Measurements from ENCODE around the gene ZNF408. TPM values are rescaled to one million over a fixed set of nuclear protein-coding genes. Genes with fewer than 3 reads are reported as not detected.

The ZNF408 gene
- total and polyA plus RNA-seq, 2 of the 13 experiments (the other 11 are each of a cell fraction or from before 2014, with no cell fraction given): 11.2 to 12.5 TPM

DNA sequence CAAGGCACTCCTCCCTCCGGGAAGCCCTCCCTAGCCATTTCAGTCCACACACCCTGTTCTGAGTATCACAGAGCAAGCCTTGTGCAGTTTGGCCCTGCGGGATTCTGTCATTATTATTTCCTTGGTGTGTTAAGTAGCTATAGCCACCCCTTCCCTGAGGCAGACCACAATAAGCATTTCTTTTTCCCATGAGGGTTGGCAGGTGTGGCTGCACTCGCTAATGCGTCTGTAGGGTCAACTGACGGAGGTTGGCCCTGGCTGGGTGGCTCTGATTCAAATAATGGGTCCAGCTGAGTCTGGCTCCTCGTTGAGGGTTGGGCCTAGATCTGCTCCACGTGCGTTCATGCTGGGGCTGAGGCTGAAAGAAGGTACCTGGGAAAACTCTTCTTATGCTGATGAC, 23.3 kb downstream of the ZNF408 start:
- H2AFZ ChIP-seq (ENCODE audit: low read length): no peak overlapping the region
- BruUV-seq (replicated peaks): no TSS peak
- no peak for TF ChIP-seq TMF1 (CRISPR knock-in tag; IDR thresholded peaks at IDR 0.05; ENCODE audit: low read depth)
- no peak for TF ChIP-seq PRDM10 (CRISPR knock-in tag; IDR thresholded peaks at IDR 0.05; ENCODE audit: low read depth)
- TF ChIP-seq SRY (CRISPR knock-in tag; IDR thresholded peaks at IDR 0.05): peak; percentile 65; the same call in 1 of the 2 replicates
- TF ChIP-seq BORCS8-MEF2B (CRISPR knock-in tag; IDR thresholded peaks at IDR 0.05): no peak
- peak; percentile 51 for TF ChIP-seq POLR2AphosphoS5 (IDR thresholded peaks at IDR 0.05; ENCODE audit: low read depth, low read length)
- TF ChIP-seq POLR2A (IDR thresholded peaks at IDR 0.05; ENCODE audit: insufficient read depth in 1 of 2, low read depth in 2 of 2, low read length in 2 of 2): peak in 1 of 2 experiments; percentile 44; a peak in 1 of 4 replicates
- TF ChIP-seq, protein P1, sequence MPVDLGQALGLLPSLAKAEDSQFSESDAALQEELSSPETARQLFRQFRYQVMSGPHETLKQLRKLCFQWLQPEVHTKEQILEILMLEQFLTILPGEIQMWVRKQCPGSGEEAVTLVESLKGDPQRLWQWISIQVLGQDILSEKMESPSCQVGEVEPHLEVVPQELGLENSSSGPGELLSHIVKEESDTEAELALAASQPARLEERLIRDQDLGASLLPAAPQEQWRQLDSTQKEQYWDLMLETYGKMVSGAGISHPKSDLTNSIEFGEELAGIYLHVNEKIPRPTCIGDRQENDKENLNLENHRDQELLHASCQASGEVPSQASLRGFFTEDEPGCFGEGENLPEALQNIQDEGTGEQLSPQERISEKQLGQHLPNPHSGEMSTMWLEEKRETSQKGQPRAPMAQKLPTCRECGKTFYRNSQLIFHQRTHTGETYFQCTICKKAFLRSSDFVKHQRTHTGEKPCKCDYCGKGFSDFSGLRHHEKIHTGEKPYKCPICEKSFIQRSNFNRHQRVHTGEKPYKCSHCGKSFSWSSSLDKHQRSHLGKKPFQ (CRISPR knock-in tag; IDR thresholded peaks at IDR 0.05; ENCODE audit: insufficient replicate concordance): peak; percentile 40
- TF ChIP-seq SIN3A (IDR thresholded peaks at IDR 0.05; ENCODE audit: borderline replicate concordance, low read depth, low read length): no peak
- TF ChIP-seq, protein P2, sequence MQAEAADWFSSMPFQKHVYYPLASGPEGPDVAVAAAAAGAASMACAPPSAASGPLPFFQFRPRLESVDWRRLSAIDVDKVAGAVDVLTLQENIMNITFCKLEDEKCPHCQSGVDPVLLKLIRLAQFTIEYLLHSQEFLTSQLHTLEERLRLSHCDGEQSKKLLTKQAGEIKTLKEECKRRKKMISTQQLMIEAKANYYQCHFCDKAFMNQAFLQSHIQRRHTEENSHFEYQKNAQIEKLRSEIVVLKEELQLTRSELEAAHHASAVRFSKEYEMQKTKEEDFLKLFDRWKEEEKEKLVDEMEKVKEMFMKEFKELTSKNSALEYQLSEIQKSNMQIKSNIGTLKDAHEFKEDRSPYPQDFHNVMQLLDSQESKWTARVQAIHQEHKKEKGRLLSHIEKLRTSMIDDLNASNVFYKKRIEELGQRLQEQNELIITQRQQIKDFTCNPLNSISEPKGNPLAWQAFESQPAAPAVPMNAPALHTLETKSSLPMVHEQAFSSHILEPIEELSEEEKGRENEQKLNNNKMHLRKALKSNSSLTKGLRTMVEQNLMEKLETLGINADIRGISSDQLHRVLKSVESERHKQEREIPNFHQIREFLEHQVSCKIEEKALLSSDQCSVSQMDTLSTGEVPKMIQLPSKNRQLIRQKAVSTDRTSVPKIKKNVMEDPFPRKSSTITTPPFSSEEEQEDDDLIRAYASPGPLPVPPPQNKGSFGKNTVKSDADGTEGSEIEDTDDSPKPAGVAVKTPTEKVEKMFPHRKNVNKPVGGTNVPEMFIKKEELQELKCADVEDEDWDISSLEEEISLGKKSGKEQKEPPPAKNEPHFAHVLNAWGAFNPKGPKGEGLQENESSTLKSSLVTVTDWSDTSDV (CRISPR knock-in tag; IDR thresholded peaks at IDR 0.05): 0 out of 2 replicates have a peak, but pooled peaks have one; percentile 70
- TF ChIP-seq, protein P3, sequence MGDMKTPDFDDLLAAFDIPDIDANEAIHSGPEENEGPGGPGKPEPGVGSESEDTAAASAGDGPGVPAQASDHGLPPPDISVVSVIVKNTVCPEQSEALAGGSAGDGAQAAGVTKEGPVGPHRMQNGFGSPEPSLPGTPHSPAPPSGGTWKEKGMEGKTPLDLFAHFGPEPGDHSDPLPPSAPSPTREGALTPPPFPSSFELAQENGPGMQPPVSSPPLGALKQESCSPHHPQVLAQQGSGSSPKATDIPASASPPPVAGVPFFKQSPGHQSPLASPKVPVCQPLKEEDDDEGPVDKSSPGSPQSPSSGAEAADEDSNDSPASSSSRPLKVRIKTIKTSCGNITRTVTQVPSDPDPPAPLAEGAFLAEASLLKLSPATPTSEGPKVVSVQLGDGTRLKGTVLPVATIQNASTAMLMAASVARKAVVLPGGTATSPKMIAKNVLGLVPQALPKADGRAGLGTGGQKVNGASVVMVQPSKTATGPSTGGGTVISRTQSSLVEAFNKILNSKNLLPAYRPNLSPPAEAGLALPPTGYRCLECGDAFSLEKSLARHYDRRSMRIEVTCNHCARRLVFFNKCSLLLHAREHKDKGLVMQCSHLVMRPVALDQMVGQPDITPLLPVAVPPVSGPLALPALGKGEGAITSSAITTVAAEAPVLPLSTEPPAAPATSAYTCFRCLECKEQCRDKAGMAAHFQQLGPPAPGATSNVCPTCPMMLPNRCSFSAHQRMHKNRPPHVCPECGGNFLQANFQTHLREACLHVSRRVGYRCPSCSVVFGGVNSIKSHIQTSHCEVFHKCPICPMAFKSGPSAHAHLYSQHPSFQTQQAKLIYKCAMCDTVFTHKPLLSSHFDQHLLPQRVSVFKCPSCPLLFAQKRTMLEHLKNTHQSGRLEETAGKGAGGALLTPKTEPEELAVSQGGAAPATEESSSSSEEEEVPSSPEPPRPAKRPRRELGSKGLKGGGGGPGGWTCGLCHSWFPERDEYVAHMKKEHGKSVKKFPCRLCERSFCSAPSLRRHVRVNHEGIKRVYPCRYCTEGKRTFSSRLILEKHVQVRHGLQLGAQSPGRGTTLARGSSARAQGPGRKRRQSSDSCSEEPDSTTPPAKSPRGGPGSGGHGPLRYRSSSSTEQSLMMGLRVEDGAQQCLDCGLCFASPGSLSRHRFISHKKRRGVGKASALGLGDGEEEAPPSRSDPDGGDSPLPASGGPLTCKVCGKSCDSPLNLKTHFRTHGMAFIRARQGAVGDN (CRISPR knock-in tag; IDR thresholded peaks at IDR 0.05): peak; percentile 33
- H3K27me3 ChIP-seq (ENCODE audit: control insufficient read depth in 1 of 2, insufficient read depth in 2 of 2, low read length in 2 of 2): no peaks in the 10 kb centered on the region; a peak in 1 of 5 replicates
- ATAC-seq (no peak), DNase-seq (ENCODE audit: low spot score) (no peak), FAIRE-seq (no peak)
- WGBS (ENCODE audit: low lambda C conversion rate): 86% methylated on average over 8 of the region's 8 CpGs
- no peak overlapping the region for H3K4me3 ChIP-seq (replicated peaks in 1 of 3; ENCODE audit: insufficient read depth in 1 of 3, low read depth in 2 of 3, low read length in 3 of 3)
- CTCF ChIA-PET (ENCODE audit: low intra/inter-chr PET ratio, low total read pairs): no interaction called here
- H3K36me3 ChIP-seq (replicated peaks in 1 of 2; ENCODE audit: control insufficient read depth in 1 of 2, insufficient read depth in 2 of 2, low read length in 2 of 2): peaks cover 31 to 56% of the 10 kb centered on the region in 2 experiments
- no peak overlapping the region for H3K9ac ChIP-seq (ENCODE audit: insufficient read depth, low read depth, low read length)
- peaks cover 67% of the 10 kb centered on the region for H3K79me2 ChIP-seq (ENCODE audit: insufficient read depth, low read length)
- intact Hi-C loops (cut with micrococcal nuclease; ENCODE audit: unreplicated experiment) (no loop called here), in situ Hi-C loops (cut with HindIII; ENCODE audit: extremely low pct_ligation_motif_present, low pct_unique_long_range_greater_than_20kb) (no loop called here)
- H4K20me1 ChIP-seq (ENCODE audit: insufficient read depth, low read length): peaks cover 38% of the 10 kb centered on the region
- peak overlapping the region; percentile 46 for H3K4me2 ChIP-seq (ENCODE audit: low read depth, low read length)
- H3K9me3 ChIP-seq (ENCODE audit: low read length): no peaks in the 10 kb centered on the region
- POLR2A ChIA-PET: interaction anchor here (12.3 kb wide), 1 partner anchor 22 kb away, joined by 272 read pairs; the partner anchor contains the start of genes ARHGAP1 and ZNF408
- peak overlapping the region; percentile 41 for H3K27ac ChIP-seq (ENCODE audit: extremely low read length, insufficient read depth, low read length)
- H3K4me1 ChIP-seq (ENCODE audit: insufficient read depth, low read length): peaks cover 86% of the 10 kb centered on the region
